ENCODE measurements around the gene TEX261. TPM values are rescaled to one million over a fixed set of nuclear protein-coding genes. Genes with fewer than 3 reads are reported as not detected.

Gene TEX261
- total RNA-seq, 1 experiment from 2014 or later, result 61.3 TPM

GRCh38 chr2:70981866-70982810 lies 12.5 kb downstream of the TEX261 start:
- no peak for DNase-seq (ENCODE audit: low read depth)

GRCh38 chr2:70981421-70981820 lies 13.3 kb downstream of the TEX261 start:
- no peak for DNase-seq (ENCODE audit: low read depth)

DNA sequence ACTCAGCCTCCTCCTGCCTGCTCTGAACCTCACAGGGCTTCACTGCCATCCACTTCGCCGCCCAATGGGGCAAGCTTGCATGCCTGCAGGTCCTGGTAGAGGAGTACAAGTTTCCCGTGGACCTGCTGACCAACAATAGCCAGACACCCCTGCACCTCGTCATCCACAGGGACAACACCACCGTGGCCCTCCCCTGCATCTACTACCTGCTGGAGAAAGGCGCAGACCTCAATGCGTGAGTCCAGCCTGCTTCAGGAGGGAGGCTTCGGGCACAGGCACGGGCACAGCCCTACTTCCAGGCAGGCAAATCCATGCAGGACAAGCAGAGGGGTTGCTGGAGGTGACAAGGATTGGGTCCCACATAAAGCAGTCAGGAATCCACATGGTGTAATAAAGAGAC lies 15.0 kb downstream of the TEX261 start:
- no peak for DNase-seq (ENCODE audit: low read depth)

GRCh38 chr2:70979180-70979488 lies 15.5 kb downstream of the TEX261 start:
- DNase-seq (ENCODE audit: low read depth), result no peak

GRCh38 chr2:70978341-70979179 lies 16.1 kb downstream of the TEX261 start, which contains the start of gene ANKRD53:
TSS of gene ANKRD53 (plus strand) at chr2:70978630. CDS start at chr2:70978646, 16 bp downstream.
- peak; percentile 42 for DNase-seq (ENCODE audit: low read depth)

- peak; percentile 60 for DNase-seq (ENCODE audit: low read depth)
These were observed 17.0 kb downstream of the TEX261 start for GRCh38 chr2:70977605-70978205.

GRCh38 chr2:70975237-70975636 lies 19.4 kb downstream of the TEX261 start:
- no peak for DNase-seq (ENCODE audit: low read depth)

- no peak for DNase-seq (ENCODE audit: low read depth)
These were observed 20.1 kb downstream of the TEX261 start for GRCh38 chr2:70974592-70974991.

DNA sequence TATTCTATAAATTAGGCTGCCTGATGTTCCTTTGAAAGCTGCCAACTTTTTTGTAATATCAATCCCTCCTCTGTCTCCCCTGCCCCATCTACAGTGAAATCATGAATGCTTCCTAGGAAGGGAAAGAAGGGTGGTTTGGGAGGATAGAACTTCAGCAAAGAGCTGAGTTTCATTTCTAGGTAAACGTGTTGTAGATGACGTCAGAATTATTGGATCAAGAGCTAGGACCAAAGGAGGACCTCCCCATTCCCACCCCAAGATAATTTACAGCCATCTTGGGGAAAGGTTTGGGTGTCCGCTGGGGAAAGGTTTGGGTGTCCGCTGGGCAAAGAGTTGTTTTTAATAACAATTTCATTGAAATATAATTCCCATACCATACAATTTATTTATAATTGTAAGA lies 27.5 kb downstream of the TEX261 start:
- DNase-seq (ENCODE audit: low read depth), result no peak

DNA sequence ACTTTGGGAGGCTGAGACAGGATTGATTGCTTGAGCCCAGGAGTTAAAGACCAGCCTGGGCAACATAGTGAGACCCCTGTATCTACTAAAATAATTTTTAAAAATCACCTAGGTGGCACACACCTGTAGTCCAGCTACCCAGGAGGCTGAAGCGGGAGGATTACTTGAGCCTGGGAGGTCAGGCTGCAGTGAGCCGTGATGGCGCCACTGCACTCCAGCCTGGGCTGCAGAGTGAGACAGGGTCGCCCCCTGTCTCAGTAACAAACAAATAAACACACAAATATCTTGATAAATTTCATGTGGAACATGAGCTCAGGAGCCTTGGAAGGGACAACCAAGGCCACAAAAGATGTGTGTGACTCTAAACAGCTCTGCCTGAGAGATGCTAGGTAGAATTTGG lies 28.0 kb downstream of the TEX261 start:
- no peak for DNase-seq (ENCODE audit: low read depth)

DNA sequence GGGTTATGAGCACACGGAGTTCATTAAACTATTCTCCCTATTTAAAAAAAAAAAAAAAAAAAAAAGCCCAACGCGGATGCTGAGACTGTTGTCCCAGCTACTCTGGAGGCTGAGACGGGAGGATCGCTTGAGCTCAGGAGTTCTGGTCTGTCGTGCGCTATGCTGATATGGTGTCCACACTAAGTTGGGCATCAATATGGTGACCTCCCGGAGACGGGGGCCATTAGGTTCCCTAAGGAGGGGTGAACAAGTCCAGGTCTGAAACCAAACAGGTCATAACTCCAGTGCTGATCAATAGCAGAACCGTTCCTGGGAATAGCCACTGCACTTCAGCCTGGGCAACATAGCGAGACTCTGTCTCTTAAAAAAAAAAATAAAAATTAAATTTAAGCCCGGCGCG lies 29.2 kb downstream of the TEX261 start:
- DNase-seq (ENCODE audit: low read depth), result no peak

DNA sequence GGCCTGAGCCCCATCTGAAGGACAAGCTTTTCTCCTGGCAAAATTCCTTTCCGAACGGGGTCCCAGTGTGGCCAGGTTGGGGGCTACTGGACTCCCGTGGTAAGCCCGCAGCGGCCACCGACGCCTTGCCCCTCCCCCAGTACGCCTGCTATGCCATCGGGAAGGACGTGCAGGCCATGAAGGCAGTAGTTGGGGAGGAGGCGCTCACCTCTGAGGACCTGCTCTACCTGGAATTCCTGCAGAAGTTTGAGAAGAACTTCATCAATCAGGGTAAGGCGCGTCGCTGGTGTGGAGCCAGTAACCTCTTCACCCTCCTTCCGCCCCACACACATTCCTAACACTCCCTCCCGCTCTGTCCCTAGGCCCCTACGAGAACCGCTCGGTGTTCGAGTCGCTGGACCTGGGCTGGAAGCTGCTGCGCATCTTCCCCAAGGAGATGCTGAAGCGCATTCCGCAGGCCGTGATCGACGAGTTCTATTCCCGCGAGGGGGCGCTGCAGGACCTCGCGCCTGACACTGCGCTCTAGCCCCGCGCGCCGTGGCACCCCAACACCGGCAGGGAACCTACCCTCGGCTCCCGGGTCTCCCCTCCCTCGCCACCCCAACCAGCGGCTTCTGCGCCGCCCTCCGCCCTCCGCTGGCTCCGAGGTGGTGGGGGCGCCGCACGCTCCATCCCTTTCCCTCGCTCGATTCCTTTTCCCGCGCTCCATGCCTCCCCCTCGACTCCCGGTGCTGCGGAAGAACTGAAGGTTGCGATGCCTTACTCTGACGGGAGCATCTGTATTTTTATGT lies 29.9 kb downstream of the TEX261 start:
- DNase-seq (ENCODE audit: low read depth), result peak; percentile 34

- no peak for DNase-seq (ENCODE audit: low read depth)
These were observed 30.5 kb downstream of the TEX261 start for GRCh38 chr2:70964133-70964532.

- no peak for DNase-seq (ENCODE audit: low read depth)
These were observed 31.5 kb downstream of the TEX261 start for GRCh38 chr2:70962885-70963878.

DNA sequence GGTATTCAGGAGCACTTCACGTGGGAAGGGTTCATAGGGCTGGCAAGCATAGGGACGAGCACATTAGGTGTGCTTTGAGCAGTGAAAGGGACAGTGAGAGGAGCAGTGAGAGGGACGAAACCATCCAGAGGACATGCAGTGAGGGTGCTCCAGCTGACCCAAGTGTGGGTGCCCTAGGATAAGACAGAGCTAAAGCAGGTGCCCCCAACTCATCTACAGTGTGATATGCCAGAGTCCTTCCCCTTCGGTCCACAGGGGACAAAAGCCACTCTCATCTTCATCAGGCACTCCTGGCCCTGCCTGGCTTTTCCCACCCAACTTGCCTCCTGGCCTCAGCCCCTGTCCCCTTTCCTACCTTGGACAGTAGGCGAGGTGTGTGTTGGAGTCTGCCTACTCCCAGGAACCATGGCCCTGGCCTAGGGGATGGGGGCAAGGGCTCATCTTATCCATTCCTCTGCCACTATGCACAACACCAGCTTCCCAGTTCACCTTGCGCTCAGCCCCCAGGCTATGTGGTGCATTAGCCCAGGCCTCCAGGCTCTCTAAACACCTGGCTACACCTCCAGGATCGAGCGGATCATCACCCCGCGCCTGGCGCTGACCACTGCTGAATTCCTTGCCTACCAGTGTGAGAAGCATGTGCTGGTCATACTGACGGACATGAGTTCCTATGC lies 32.3 kb downstream of the TEX261 start:
- no peak for DNase-seq (ENCODE audit: low read depth)

- no peak for DNase-seq (ENCODE audit: low read depth)
These were observed 33.1 kb downstream of the TEX261 start for GRCh38 chr2:70961648-70961994.

GRCh38 chr2:70960833-70961647 lies 33.6 kb downstream of the TEX261 start:
- no peak for DNase-seq (ENCODE audit: low read depth)

GRCh38 chr2:70959851-70960832 lies 34.5 kb downstream of the TEX261 start:
- DNase-seq (ENCODE audit: low read depth), result no peak

Measured in RPMI7951 (cell line).